ENCODE data around the gene VSTM4.

The VSTM4 gene

DNA sequence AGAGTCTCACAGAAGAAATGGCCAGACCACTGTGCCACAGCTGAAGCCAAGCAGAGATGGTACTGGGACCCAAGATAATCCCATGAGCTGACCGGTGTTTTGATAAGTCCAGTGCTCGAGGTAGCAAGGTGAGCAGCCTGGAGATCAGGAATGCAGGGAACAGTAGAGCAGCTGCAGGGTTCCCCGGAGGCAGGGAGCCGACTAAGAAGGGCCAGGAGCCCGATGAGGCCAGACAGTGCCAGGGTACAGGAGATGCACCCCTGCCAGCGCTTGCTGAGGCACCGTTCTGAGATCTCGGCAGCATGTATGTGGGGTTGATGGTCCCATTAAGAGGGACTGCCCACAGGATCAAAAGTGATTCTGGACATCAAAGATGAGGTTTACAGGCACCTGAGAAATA is 47.1 kb downstream of the VSTM4 start:
- no peak for DNase-seq

DNA sequence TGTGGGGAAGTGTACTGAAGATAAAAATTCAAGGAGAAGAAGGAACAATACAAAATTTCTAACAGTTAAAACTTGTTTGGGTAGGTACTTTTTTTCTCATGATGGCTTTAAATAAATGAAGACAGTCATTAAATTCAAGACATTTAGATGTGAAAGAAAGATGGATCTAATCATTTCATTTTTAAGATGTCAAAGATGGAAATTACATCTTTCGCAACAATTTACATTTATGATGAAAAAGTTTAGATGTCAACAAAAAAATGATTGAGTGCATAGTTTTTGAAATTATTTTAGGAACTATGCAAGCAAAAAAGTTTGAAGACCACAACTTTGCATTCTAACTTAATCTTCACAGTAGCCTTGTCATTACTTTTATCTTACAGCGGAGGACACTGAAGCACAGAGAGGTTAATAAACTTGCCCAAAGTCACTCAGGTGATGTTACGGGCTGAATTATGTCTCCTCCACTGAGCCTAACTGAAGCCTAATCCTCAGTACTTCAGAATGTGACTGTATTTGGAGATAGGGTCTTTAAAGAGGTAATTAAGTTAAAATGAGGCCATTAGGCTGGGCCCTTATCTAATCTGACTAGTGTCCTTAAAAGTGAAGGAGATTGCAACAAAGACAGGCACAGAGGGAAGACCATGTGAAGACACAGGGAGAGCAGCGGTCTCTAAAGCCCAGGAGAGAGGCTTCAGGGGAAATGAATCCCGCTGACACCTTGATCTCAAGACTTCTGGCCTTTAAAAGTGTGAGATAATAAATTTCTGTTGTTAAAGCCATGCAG is 48.2 kb downstream of the VSTM4 start:
- no peak for DNase-seq

- no peak for DNase-seq
Measured at GRCh38 chr10:49062229-49062628, 53.1 kb downstream of the VSTM4 start.

DNA sequence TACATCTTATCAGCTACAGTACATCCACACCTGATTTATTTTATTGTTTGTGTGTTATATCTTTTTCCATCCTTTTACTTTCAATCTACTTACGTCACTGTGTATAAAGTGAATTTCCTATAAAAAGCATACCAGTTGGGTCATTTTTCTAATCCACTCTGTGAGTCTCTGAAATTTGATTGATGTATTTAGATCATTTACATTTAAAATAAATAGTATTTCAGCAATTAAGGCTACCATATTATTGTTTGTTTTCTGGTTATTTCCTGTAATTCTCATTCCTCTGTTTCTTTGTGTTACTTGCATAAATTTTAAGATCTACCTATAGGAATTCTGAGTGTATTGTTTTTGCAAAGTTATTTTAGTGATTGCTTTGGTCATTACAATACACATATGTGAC is 53.7 kb downstream of the VSTM4 start:
- DNase-seq: no peak

DNA sequence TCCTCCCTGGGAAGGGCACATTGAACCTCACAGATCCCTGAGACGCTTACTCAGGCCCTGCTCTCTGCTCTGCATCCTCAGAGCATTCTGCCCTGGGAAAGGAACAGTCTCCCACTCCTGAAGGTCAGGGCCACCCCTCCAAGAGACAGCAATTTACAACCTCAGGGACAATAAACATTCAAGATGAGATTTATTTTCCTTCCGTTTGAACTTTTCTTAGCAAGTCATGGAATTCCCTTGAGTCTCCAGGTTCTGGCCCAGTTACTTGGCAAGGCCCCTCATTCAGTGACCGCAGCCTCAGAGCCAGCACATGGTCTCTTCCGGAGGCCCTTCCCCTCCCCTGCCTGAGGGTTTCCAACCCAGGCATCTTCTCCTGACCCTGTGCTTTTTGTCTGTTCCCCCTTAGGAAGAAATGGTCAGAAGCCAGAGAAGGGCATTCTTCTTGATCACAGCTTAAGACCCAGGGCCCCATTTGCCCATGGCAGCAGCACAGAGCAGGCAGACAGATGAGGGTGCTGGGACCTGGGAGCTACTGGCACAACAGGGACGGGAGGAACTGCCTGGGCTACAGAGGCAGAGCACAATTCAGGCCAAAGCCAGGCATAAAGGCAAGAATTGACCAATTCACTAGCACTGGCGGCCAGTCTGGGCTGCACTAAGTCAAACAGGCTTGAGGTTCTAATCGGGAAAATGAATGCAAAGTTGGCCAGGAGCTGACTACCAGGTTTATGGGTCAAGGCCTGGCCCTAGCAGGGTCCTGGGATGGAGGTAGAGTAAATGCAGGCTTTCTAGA is 56.7 kb downstream of the VSTM4 start:
- DNase-seq: no peak

DNA sequence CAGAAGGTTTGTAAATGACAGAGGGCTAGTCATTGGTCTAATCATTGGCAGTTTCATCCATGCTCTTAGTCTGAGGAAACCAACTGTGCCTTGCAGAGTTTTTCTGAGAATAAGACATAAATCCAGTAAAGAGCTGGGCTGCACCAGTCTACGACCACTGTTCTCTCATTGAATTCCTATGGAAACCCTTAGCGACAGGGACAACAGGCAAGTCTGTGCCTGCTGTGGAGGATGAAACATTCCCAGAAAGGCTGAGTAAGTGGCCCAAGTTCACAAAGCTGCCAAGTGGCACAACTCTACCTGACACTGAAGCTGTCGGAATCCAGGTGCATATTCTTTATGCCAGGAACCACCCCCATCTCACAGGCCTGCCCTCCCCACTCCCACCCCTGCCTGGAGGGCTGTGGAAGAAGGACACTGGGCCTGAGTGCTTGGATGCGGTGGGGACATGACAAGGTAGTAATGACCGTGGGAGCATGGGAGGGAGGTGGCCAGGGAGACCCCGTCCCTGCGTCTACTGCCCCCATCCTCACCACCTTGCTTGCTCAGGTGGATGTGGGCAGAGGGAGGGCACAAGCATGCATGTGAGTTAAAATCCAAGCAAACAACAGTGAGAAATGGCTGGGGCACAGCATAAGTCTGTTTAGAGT is 58.0 kb downstream of the VSTM4 start:
- DNase-seq: no peak

GRCh38 chr10:49056356-49056755 is 59.0 kb downstream of the VSTM4 start:
- no peak for DNase-seq

DNA sequence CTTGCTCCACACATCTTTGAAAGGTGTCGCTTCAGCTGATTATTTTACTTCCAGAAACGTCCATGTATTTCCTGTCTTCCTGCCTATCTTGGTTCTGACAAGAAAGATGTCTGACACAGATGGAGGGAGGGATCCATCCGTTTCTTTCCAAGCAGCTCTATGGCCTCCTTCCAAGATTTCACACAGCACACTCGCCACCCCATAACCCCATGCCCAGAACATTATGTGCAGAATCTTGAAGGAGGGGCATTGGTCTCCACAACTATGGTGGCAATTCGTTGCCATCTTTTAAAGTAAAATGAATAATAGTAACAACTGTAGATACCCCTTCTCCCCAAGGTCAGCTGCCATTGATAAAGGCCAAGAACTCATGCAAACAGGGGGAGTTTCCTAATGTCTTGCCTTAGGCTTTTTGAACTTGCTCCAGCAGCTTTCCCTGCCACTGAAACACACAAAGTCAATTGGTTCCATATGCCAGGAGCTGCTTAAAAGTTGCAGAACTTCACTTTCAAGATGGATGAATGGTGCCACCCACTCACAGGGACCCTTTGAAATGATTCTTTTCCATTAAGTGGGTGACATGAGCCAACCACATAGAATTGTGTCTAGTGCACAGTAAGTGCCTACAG is 60.0 kb downstream of the VSTM4 start:
- DNase-seq: no peak

GRCh38 chr10:49054753-49055152 is 60.6 kb downstream of the VSTM4 start:
- no peak for DNase-seq

DNA sequence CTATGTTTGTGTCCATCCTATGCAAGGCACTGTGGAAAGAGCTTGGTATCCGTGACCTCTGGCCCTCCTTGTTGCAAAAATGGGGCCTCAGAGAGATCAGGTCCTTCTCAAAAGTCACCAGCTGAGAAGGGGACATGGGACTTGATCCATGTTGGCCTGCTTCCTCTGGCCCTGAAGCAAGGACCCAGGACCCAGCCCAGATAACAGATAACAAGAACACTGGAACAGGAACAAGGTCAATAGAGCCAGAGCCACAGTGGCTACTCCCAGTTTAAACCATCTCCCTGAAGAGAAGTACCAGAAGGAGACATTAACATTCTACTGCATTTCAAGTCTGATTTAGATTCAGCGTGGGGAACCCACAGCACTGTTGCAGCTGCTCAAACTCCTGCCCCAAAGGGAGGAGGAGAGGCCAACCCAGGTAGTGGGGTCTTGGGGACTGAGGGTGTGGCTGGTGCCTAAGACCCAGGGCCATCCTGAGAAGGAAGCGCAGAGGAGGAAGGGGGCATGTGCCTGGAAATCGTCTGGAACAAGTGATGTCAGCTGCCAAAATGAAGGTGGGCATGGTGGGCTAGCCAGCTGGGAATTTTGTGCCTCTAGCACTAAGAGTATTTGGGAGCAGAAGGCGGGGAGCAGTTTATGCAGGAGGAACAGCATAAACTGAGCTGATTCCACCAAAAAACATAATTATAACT is 61.2 kb downstream of the VSTM4 start:
- no peak for DNase-seq

DNA sequence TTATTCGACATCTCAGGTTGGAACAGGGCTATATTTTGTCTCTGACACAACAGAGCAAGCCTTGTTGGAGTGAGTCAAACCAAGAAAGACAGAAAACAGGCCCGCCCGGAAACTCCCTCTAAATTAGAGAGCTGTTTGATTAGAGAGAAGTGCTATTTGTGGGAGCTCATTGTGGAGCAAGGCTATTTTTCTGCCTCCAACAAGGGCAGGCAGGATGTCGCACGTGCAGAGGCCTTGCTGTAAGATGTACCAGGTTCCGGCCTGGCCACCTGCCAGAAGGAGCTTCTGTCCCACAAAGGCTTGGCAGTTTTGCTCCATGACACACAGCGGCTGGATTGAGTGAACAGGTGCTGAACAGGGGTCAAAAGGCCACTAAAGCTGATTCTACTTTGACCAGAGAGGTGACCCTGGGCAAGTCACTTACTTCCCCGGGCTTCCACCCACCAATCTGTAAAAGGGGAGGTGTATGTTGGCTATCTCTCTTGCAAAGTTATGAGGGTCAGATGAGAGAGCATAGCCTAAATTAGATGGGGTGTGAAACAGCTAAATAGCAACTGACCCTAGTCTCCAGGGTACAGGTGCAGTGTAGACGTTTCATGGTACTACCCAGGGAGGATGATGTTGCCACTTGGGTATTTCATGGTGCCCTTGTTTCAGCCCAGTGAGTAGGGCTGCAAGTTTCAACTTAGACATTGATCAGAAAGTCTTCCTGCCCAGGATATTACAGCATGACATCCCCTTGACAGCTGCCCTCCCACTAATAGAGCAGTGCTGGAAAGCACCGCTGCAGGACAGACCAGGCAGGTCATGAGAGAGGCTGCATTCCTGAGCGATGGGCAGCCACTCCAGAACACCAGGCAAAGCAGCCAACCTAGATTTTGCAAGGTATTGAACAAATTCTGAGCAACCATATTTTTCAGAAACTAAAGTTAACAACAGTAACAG is 62.0 kb downstream of the VSTM4 start:
- DNase-seq: no peak

DNA sequence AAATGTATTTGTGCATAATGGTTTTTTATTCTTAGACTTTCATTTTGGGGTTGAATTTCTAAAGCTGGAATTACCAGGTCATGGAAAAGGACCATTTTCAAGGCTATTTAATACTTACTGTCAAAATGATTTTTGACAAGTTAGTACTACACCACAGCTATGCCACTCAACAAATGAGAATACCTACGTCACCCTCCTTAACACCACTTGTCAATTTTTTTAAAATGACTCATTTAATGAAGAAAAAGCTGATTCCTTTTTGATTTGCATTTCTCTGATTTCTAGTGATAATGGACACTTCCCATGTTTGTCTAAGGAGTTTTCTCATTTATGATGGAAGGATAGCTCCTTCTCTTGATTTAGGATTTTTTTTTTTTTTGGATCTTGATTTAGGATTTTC is 63.3 kb downstream of the VSTM4 start:
- no peak for DNase-seq

GRCh38 chr10:49050906-49051305 is 64.4 kb downstream of the VSTM4 start:
- no peak for DNase-seq

DNA sequence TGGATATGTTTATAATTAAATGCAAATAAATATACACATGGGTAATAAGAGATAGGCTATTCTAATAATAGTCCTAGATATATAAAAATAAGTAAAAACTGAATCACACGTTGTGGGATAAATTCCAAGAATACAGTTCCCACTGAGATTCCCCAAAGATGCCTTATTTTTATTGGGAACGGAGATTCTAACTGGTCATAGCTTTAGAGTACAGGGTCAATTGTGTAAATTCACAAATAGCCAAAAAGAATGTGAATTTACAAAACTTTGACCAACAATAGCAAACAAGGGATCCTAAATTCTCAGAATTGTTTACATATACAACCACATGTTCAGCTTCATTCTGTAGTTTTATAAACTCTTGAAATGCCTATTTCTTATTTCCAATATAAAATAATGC is 65.0 kb downstream of the VSTM4 start:
- no peak for DNase-seq

GRCh38 chr10:49049660-49050059 is 65.7 kb downstream of the VSTM4 start:
- DNase-seq: no peak

DNA sequence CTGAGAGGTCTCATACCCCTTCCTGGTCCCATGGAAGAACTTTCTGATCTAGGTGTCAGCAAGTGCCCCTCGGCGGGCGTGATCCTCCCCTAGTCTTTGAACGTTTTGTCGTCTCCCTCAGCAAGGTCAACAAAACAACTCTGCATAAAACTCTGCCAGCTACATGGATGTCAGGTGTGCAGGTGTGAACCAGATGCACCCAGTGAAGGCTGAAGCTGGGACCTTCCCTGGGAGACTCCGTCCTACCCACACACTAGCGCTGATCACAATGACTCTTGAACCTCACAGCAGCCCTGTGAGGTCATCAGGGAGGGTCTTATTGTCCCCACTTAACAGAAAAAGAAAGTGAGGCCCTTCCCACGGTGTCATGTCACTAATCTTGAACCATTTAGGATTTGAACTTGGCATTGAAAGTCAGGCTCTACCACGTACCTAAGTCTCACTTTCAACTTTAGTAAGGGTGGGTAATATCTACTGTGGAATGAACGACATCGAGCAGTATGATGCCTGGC is 68.1 kb downstream of the VSTM4 start:
- DNase-seq: no peak

- DNase-seq: no peak
Measured at GRCh38 chr10:49044293-49045193, 70.8 kb downstream of the VSTM4 start.

DNA sequence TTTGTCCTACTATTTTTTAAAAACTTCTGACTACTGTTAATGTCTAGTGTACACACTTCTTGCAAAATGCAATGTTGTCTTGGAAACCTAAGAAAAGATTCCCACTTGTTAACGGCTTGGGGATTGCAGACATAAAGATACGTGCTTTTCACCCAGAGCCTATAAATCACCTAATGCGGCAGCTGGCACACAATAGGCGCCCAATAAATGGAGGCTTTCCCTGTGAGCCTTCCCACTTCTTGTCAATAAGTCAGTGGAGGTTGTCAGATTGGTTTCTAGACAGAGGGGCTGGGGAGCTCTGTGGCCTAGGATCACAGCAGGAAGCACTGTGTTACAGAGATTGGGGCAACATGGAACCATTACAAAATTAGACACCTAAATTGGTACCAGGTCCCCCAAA is 74.7 kb downstream of the VSTM4 start:
- no peak for DNase-seq

DNA sequence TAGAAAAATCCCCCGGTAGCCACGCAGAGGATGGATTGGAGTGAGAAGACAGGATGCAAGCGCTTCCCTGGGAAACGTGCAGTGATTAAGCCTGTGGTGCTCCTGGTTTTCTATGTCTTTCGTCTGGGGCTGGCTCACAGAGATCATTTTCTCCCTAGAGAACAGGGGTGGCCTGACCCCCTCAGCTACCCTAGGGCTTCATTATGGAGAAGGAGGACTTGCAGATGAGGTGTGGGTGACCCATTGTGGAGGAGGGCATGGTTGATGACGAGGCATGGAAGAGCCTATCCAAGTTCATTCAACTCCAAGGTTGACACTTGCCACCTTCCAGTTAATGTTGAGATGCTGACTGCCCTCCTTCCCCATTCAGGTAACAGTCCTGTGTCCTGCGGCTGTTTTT is 75.9 kb downstream of the VSTM4 start:
- DNase-seq: no peak

DNA sequence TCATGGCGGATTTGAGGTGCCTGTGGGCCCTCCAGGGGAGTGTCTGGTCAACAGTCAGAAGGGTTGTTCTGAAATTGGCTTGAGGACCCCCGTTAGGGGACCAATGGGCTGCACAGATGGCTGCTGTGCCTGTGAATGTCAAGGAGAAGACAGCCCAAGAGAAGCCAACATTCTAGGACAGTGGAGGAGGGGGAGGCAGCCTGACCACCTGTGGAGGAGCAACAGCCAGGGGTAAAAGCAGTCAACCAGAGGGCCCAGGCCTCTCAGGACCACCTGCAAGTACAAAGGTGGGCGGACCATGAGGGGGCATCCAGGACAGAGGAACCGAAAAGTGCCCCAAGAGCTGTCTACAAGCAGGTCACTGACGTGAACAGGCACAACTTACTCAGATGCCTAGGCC is 76.6 kb downstream of the VSTM4 start:
- no peak for DNase-seq

Measured in NCI-H1417 treated with DMSO at 0.1 percent for 48 hours (cell line).